Measurements from ENCODE around the gene RAB5A.
A peak's percentile ranks its signal among the peaks of the same experiment; 100 is the strongest.
"Not testable (repeated sequence)": the region's sequence is repeated elsewhere in the genome, so short reads cannot be mapped to it uniquely, and the experiment has no call there.

Gene RAB5A

GRCh38 chr3:19950316-19950715, 3.4 kb downstream of the RAB5A start:
- no peak for DNase-seq

- no peak for DNase-seq
Measured at GRCh38 chr3:19954676-19955075, 7.8 kb downstream of the RAB5A start.

GRCh38 chr3:19957354-19957753, 10.5 kb downstream of the RAB5A start:
- DNase-seq, result not testable (repeated sequence)

GRCh38 chr3:19959505-19959904, 12.6 kb downstream of the RAB5A start:
- no peak for DNase-seq

- DNase-seq, result no peak
Measured at GRCh38 chr3:19960696-19961095, 13.8 kb downstream of the RAB5A start.

- no peak for DNase-seq
Measured at GRCh38 chr3:19961960-19962359, 15.1 kb downstream of the RAB5A start.

GRCh38 chr3:19967208-19967607, 20.3 kb downstream of the RAB5A start:
- DNase-seq, result no peak

- DNase-seq, result no peak
Measured at GRCh38 chr3:19967812-19968211, 20.9 kb downstream of the RAB5A start.

- DNase-seq, result no peak
Measured at GRCh38 chr3:19970327-19970726, 23.4 kb downstream of the RAB5A start.

- no peak for DNase-seq
Measured at GRCh38 chr3:19972054-19972453, 25.2 kb downstream of the RAB5A start.

GRCh38 chr3:19988904-19989303, 42.0 kb downstream of the RAB5A start:
- DNase-seq, result not testable (repeated sequence)

- DNase-seq, result no peak
Measured at GRCh38 chr3:19994796-19995195, 47.9 kb downstream of the RAB5A start.

- no peak for DNase-seq
Measured at GRCh38 chr3:19997502-19997901, 50.6 kb downstream of the RAB5A start.

GRCh38 chr3:20001932-20002331, 55.0 kb downstream of the RAB5A start:
- no peak for DNase-seq

GRCh38 chr3:20007960-20008359, 61.1 kb downstream of the RAB5A start:
- DNase-seq, result no peak

GRCh38 chr3:20008646-20009045, 61.7 kb downstream of the RAB5A start:
- no peak for DNase-seq

GRCh38 chr3:20012164-20012563, 65.3 kb downstream of the RAB5A start, which contains the start of gene PP2D1:
Gene PP2D1 (minus strand): TSS chr3:20012264. CDS start chr3:20012072, 192 bp downstream.
- no peak for DNase-seq

- DNase-seq, result no peak
Measured at GRCh38 chr3:20013396-20013795, 66.5 kb downstream of the RAB5A start.

- no peak for DNase-seq
Measured at GRCh38 chr3:20015525-20015924, 68.6 kb downstream of the RAB5A start.

- DNase-seq, result not testable (repeated sequence)
Measured at GRCh38 chr3:20016076-20016475, 69.2 kb downstream of the RAB5A start.

- DNase-seq, result no peak
Measured at GRCh38 chr3:20022954-20023622, 76.2 kb downstream of the RAB5A start.

- peak; percentile 8 for DNase-seq
Measured at GRCh38 chr3:20023623-20024405, 76.9 kb downstream of the RAB5A start.

- DNase-seq, result no peak
Measured at GRCh38 chr3:20027136-20027535, 80.2 kb downstream of the RAB5A start.

- no peak for DNase-seq
Measured at GRCh38 chr3:20028905-20029331, 82.0 kb downstream of the RAB5A start.
